Measurements from ENCODE around the gene SPATA2. TPM values are rescaled to one million over a fixed set of nuclear protein-coding genes. Genes with fewer than 3 reads are reported as not detected.

SPATA2 gene
- polyA plus RNA-seq, 5 donors = 7.2 to 9.6 (median 7.8) TPM

GRCh38 chr20:49887251-49888211 lies 27.8 kb downstream of the SPATA2 start:
- DNase-seq = no peak

DNA sequence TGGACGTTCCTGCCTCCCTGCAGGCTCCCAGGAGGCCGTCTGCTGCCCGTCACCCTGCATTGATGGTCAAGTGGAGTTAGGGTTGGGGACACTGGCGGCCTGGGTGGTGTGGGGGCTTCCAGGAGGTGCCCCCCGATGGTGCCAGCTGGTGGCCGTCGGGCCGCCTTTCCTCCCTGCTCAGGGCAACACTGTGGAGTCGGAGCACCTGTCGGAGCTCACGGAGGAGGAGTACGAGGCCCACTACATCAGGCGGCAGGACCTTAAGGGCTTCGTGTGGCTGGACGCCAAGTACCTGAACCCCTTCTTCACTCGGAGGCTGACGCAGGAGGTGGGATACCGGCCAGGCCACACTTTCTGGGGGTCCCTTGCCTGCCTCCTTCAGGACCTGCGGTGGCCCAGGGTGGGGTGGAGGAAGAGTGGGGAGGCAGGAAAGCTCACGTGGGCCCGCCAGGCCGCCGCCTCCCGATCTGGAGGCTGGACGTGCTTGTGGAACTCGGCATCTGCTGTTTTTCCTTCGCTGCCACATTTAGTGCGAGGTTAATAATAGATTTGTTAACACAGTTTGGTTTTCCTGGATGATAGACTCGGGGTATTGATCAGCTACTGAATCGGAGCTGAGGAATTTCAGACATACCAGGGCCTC lies 28.6 kb downstream of the SPATA2 start:
- DNase-seq = no peak

GRCh38 chr20:49885558-49886332 lies 29.6 kb downstream of the SPATA2 start:
- no peak for DNase-seq

DNA sequence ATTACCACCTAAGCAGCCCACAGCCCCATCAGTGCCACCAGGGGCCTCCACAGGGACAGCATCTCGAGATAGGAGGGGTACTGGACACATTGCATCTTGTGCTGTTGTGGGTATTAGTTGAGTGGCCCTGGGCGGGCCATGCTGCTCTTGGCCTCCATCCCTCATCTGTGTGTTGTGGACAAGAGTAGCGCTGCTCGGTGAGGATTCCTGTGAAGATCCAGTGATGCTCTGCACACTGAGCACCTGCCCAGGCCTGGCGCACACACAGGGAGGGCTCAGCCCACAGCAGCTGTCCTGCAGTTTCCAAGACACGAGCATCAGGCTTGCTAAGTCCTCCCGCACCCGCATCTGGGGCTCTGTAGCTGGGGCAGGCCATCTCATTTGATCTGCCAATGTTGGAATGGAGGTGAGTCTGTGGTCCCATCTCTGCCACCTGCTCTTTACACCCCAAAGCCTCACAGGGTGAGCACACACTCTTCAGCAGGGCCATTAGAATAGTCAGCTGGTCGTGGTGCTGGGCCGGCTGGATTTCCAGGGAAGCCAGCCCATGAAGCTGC lies 32.0 kb downstream of the SPATA2 start:
- no peak for DNase-seq

GRCh38 chr20:49882171-49882970 lies 33.0 kb downstream of the SPATA2 start:
- DNase-seq = no peak

DNA sequence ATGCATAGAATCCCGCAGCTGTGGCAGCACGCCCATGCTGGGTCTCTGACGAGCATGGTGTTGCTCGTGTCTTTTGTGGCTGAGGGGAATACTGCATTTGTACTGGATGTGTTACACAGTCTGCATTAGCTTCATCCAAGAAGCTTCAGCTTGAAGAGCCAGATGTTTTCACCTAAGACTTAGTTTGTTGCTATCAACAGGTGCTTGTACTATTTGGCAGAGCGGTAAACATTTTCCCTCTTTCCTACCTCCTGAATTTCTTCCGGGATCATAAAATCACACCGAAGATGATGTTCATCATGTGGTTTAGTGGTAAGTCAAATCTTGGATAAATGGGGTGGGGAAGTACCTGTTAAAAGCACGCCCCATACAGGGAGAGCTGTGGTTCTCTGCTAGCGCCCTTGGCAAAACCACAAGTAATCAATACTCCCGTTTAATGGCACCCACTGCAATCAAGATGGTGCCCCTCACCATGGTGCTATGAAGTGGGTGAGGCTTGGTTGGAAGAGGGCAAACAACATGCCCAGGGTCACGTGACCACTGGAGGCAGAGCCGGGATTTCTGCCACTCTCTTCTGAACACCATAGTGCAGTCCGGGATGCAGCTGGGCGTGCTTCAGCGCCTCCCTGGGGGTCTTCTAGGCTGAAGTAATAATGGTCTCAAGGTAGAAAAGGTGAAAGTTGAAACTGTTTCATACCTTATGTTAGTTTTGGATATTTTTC lies 34.4 kb downstream of the SPATA2 start:
- DNase-seq = no peak

GRCh38 chr20:49880177-49880576 lies 35.2 kb downstream of the SPATA2 start:
- DNase-seq = no peak

DNA sequence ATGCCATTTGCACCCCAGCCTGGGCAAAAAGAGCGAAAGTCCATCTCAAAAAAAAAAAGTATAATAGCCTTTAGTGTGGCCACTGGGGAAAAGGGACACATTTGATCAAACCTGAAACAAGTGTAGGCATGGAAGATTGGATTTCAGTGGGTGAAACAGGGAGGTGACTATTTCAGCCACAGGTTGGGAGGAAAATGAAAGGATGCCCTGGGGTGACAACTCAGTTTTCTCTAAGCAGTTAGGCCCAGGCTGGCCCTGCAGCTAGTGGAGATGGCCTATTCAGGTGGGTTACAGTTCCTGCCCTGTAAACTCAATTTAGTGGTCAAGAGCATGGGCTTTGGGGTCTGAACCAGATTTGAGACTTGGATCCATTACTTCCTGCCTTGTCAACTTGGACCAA lies 36.4 kb downstream of the SPATA2 start:
- DNase-seq = no peak

GRCh38 chr20:49877386-49877921 lies 37.9 kb downstream of the SPATA2 start:
- DNase-seq = no peak

GRCh38 chr20:49874696-49875095 lies 40.6 kb downstream of the SPATA2 start:
- peak; percentile 68 to 77 for DNase-seq

GRCh38 chr20:49872056-49872455 lies 43.3 kb downstream of the SPATA2 start:
- DNase-seq = no peak

DNA sequence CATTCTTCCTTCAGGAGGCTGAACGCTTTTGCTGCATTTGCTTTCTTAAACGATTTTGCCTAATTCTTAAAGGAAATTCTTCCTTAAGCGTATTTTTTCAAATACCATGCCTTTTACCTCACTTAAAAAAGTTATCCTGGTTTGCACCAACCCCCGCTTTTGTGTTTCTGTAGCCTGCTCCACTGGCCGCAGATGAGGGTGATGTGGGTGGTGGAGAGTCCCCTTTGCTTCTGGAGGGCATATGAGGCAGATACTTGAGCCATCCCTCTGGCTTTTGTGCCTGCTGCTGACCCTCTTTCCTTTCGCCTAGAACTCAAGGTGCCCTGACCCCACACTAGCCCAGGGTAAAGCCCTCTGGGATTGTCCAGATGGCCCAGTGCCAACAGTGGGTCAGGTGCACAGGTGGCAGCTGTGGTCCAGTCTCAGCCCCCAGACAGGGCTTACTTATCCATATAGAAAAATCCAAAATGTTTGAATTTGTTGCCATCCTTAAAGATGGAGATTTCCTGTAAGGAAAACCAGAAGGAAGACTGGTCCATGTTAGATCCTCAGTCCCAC lies 43.9 kb downstream of the SPATA2 start:
- DNase-seq = no peak

- no peak for DNase-seq
Observed at GRCh38 chr20:49870261-49870660, 45.1 kb downstream of the SPATA2 start.

DNA sequence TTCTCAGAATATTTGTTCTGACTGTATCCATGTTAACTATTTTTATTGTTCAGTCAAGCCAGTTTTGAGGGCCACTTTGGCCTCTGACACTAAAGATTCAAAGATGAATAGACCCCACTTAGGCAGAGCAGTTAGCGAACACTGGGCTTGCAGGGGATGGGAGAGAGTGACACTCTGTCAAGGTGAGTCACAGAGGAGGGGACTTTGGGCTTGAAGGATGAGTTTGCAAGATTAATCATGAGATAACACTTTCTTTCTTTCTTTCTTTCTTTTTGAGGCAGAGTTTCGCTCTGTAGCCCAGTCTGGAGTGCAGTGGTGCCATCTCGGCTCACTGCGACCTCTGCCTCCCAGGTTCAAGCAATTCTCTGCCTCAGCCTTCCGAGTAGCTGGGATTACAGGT lies 46.4 kb downstream of the SPATA2 start:
- DNase-seq = no peak

DNA sequence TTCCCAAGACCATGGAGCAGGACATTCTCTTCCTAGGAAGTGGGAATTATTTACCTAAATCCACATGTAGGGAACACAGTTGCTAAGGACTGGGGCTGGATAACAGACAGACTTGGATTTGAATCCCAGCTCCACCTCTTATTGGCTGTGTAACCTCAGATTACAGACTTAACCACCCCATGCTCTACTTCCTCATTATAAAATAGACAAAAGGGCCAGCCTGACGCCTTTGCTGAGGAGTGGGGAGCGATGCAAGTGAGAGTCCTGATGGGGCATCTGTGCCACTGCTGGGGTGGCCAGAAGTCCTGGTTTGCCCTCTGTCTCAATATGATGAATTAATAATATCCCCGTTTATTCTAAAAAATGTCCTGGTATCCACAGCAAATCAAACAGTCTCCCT lies 46.8 kb downstream of the SPATA2 start:
- no peak for DNase-seq

DNA sequence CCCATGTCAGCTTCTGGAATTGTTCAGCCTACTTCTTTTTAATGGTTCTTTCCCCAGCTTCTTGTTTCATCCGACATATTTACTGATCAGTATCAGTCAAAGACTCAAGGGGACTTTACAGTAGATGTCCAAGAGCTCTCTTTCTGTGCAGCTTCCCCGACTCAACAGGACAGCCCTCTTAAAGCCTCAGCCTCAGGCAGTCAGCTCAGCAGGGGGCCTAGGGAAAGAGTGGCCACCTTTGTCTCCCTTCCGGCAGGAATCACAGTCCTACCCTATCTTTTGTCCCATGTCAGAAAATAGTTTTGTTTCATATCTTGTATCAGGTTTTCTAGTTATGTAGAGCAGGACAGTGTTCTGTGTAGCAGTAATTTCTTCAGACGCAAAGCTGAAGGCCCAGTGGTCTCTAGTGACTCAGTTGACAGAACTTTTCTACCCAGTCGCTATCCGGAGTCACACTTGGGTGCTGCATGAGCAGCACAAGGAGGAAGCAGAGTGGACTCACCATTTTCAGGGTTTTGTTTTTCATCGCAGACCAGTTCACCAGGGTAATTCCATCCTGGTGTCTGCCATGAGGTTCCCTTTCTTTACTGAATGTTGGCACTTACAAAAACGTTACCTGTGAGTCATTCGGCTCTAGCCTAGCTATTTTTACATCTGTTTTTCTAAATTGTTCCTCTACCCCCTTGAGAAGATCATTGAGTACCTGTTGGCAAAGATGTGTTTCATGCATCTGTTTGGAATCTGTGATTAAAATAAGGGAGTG lies 47.7 kb downstream of the SPATA2 start:
- DNase-seq = no peak

DNA sequence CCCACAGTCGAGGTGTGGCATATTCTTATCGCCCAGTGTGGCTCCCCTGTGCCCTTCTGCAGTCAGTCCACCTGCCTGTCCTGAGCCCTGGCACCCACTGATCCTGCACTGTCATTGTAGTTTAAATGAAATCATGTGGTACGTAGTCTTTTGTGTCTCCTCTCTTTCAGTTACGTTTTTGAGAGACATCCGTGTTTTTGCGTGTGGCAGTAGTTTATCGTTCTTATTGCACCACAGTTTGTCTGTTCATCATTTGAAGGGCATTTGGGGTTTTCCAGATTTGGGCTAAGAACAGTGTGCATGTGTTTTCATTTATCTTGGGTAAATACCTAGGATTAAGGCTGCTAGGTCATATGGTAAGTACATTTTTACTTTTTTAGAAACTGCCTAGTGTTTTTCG lies 49.3 kb downstream of the SPATA2 start:
- DNase-seq = no peak

DNA sequence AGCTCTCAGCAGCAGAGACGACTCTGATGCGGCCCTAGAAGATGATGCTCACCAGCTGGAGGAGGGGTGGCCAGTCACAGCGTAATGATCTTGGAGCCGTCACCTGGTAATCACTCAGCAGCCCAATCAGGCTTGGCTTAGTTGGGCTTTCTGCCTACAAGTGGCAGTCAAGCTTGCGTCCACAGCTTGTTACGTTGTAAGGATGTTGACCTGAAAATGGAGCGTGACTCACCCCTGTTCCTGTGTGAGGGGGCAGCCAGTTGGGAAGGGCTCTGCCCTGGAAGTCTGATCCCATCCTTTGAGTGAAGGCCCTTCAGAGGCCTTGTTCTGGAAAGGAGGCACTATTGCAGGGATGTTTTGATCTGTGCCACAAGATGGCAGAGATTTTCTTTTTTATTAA lies 49.8 kb downstream of the SPATA2 start:
- no peak for DNase-seq

GRCh38 chr20:49863666-49864065 lies 51.7 kb downstream of the SPATA2 start:
- DNase-seq = no peak
